Tibial artery (tissue), 4 donors: ENCODE measurements around the gene COQ7.

Source experiments
- DNase-seq, 2 donors: peaks; one replicate each; pipeline ENCODE4 v3.0.0-alpha.2; 2019
- H3K27ac ChIP-seq, 2 donors: fragments of 200-600 bp; sonication (generic) in 1 of 2; 1 replicate in 1 of 2; 2 replicates in 1 of 2; pipeline ENCODE4 v1.5.1; 2018 to 2019; ENCODE audit warnings: mild to moderate bottlenecking in 1 of 2
- H3K27me3 ChIP-seq, 2 donors: fragments of 200-600 bp; sonication (generic) in 1 of 2; one replicate each; pipeline versions ENCODE4 v1.5.1 to v1.6.0; 2016 to 2019
- H3K36me3 ChIP-seq, 3 donors: fragments of 200-600 bp; sonication (generic) in 2 of 3; one replicate each; pipeline ENCODE4 v1.5.1; 2016 to 2019; ENCODE audit warnings: mild to moderate bottlenecking in 2 of 3
- H3K4me1 ChIP-seq, 4 donors: fragments of 200-600 bp; sonication (generic) in 2 of 4; 1 replicate in 3 of 4; 2 replicates in 1 of 4; pipeline ENCODE4 v1.5.1; 2016 to 2019
- H3K4me3 ChIP-seq, 2 donors: fragments of 200-600 bp; sonication (generic) in 1 of 2; 1 replicate in 1 of 2; 2 replicates in 1 of 2; pipeline ENCODE4 v1.5.1; 2018 to 2019; ENCODE audit warnings: mild to moderate bottlenecking in 2 of 2
- H3K9me3 ChIP-seq, 3 donors: fragments of 200-600 bp; sonication (generic) in 1 of 3; one replicate each; pipeline ENCODE4 v1.5.1; 2016 to 2019
- CTCF ChIP-seq, 2 experiments: fragments of 200-600 bp in 1 of 2; fragments of 450-650 bp in 1 of 2; IDR thresholded peaks; one replicate each; pipeline ENCODE4 v1.5.1; 2017 to 2019; ENCODE audit warnings: antibody characterized with exemption in 2 of 2, mild to moderate bottlenecking in 1 of 2, moderate library complexity in 1 of 2
- intact Hi-C: fragments of 100-400 bp; cut with DNase I; formaldehyde crosslinking; loops from one replicate; pipeline ENCODE4 v1.15.0; 2023; ENCODE audit warnings: low total_unique reads

Gene COQ7

GRCh38 chr16:19031738-19032137 lies 35.7 kb upstream of the COQ7 start:
- Histone ChIP-seq H3K36me3 (no peaks in the 10 kb centered on the region), H3K27ac (no peak overlapping the region), H3K27me3 (no peaks in the 10 kb centered on the region), H3K4me3 (no peak overlapping the region), H3K9me3 (no peaks in the 10 kb centered on the region), H3K4me1 (no peaks in the 10 kb centered on the region)
- no peak for DNase-seq
- intact Hi-C loops = no loop called here
- no peak for TF ChIP-seq CTCF (IDR thresholded peaks at IDR 0.05)

DNA sequence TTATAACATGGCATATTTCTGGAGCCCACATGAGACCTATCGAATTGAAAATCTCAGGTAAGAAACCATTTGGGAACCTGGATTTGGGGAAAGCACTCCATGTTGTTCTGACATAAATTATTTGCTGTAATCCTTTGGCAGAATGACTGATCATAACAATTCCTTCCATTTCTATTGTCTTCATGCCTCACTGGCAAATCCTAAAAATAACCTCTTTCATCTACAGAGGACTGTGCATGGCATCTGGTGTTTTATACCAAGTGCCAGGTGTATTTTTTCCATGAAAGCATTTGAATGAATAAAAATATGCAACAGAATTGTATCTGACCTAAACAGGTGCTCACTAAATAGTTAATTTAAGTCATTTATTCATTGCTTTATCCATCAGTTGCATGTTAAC lies 33.7 kb upstream of the COQ7 start:
- intact Hi-C loops = no loop called here
- Histone ChIP-seq H3K27ac (no peak overlapping the region), H3K4me3 (no peak overlapping the region), H3K4me1 (no peaks in the 10 kb centered on the region), H3K36me3 (no peaks in the 10 kb centered on the region), H3K9me3 (no peaks in the 10 kb centered on the region), H3K27me3 (no peaks in the 10 kb centered on the region)
- no peak for DNase-seq
- TF ChIP-seq CTCF (IDR thresholded peaks at IDR 0.05) = no peak

- no peak for DNase-seq
- TF ChIP-seq CTCF (IDR thresholded peaks at IDR 0.05) = no peak
- Histone ChIP-seq H3K27ac (no peak overlapping the region), H3K9me3 (no peaks in the 10 kb centered on the region), H3K4me1 (no peaks in the 10 kb centered on the region), H3K4me3 (no peak overlapping the region), H3K36me3 (no peaks in the 10 kb centered on the region), H3K27me3 (no peaks in the 10 kb centered on the region)
- intact Hi-C loops = no loop called here
These were observed 27.0 kb upstream of the COQ7 start for GRCh38 chr16:19040400-19040799.

- no peaks in the 10 kb centered on the region for H3K4me1 ChIP-seq
- no peaks in the 10 kb centered on the region for H3K27me3 ChIP-seq
- intact Hi-C loops = no loop called here
- H3K9me3 ChIP-seq = no peaks in the 10 kb centered on the region
- H3K4me3 ChIP-seq = no peak overlapping the region
- TF ChIP-seq CTCF (IDR thresholded peaks at IDR 0.05) = no peak
- DNase-seq = no peak
- no peaks in the 10 kb centered on the region for H3K36me3 ChIP-seq
- no peak overlapping the region for H3K27ac ChIP-seq
These were observed 22.6 kb upstream of the COQ7 start for GRCh38 chr16:19044769-19045168.

DNA sequence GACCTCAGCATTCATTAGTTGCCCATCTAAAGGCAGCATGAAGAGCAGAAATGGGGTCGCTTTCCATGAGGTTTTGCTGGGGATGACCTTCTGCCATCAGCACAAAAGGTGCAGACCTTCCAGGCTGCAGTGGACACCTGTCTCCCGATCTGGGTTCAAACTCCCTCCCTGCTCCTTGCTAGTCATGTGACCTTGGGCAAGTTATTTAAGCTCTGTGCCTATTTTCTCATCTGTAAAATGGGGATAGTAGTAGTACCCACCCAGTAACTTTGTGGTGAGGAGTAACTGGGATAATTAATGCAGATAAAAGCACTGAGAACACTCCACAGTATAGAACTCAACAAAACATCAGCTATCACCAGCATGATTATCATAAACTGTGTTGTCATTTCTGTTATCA lies 21.4 kb upstream of the COQ7 start:
- no peaks in the 10 kb centered on the region for H3K27me3 ChIP-seq
- DNase-seq = no peak
- H3K9me3 ChIP-seq = no peaks in the 10 kb centered on the region
- no peak overlapping the region for H3K27ac ChIP-seq
- intact Hi-C loops = no loop called here
- TF ChIP-seq CTCF (IDR thresholded peaks at IDR 0.05) = no peak
- no peaks in the 10 kb centered on the region for H3K4me1 ChIP-seq
- no peaks in the 10 kb centered on the region for H3K36me3 ChIP-seq
- H3K4me3 ChIP-seq = no peak overlapping the region

- Histone ChIP-seq H3K36me3 (no peaks in the 10 kb centered on the region), H3K4me1 (peaks cover 0 to 4% (median 0%) of the 10 kb centered on the region in 4 donors), H3K27me3 (no peaks in the 10 kb centered on the region), H3K9me3 (no peaks in the 10 kb centered on the region), H3K27ac (no peak overlapping the region), H3K4me3 (no peak overlapping the region)
- no peak for DNase-seq
- intact Hi-C loops = loop anchor here (10.0 kb wide), 1 partner anchor 78 kb away; the partner anchor contains the start of gene TMC7
- TF ChIP-seq CTCF (IDR thresholded peaks at IDR 0.05) = no peak
These were observed 4.7 kb upstream of the COQ7 start for GRCh38 chr16:19062706-19063105.
